CD4-positive, alpha-beta T cell (primary cell): ENCODE data around the gene TOMM22. TPM values are rescaled to one million over a fixed set of nuclear protein-coding genes. Genes with fewer than 3 reads are reported as not detected.
A peak's percentile ranks its signal among the peaks of the same experiment; 100 is the strongest.

Experiments
- ATAC-seq: fragments of 200-7000 bp; cut with Tn5 transposase; one replicate; pipeline ENCODE4 v1.10.0; 2022; ENCODE audit warnings: mild to moderate bottlenecking; ENCODE audit not compliant: poor library complexity
- CTCF ChIA-PET: fragments of 350-600 bp; sonication (Branson Sonifier 250); formaldehyde crosslinking; loops from one replicate; lab custom pipeline; 2021; ENCODE audit warnings: antibody characterized with exemption, inconsistent platforms; lab: Charles Lee
- POLR2A ChIA-PET: fragments of 350-600 bp; sonication (Branson Sonifier 250); formaldehyde crosslinking; loops from one replicate; lab custom pipeline; 2021; ENCODE audit warnings: antibody characterized with exemption, inconsistent platforms; lab: Charles Lee
- DNase-seq, 14 experiments: peaks; one replicate each; pipeline ENCODE4 v3.0.0-alpha.2; 2013 to 2020; ENCODE audit warnings: mixed read lengths in 2 of 14
- H3K27ac ChIP-seq, 2 donors: one replicate each; pipeline versions ENCODE4 v1.5.1 to v1.7.0; 2013; ENCODE audit warnings: low read length in 2 of 2, low read depth in 1 of 2, mild to moderate bottlenecking in 1 of 2
- H3K27me3 ChIP-seq, 2 experiments: 1 replicate in 1 of 2; 2 replicates in 1 of 2; pipeline versions ENCODE4 v1.6.1 to v1.7.0; 2013; ENCODE audit warnings: low read length in 2 of 2, control low read depth in 1 of 2, mild to moderate bottlenecking in 1 of 2, moderate library complexity in 1 of 2; ENCODE audit not compliant: insufficient read depth in 2 of 2, control insufficient read depth in 1 of 2
- H3K36me3 ChIP-seq: one replicate; pipeline ENCODE4 v1.6.1; 2013; ENCODE audit warnings: low read length, control low read depth; ENCODE audit not compliant: insufficient read depth
- H3K4me1 ChIP-seq: one replicate; pipeline ENCODE4 v1.6.1; 2013; ENCODE audit warnings: low read length, control low read depth; ENCODE audit not compliant: insufficient read depth
- H3K4me3 ChIP-seq: one replicate; pipeline ENCODE4 v1.5.1; 2013; ENCODE audit warnings: mild to moderate bottlenecking, low read length, moderate library complexity
- H3K9me3 ChIP-seq, 2 experiments: 1 replicate in 1 of 2; 2 replicates in 1 of 2; pipeline versions ENCODE4 v1.6.1 to v1.7.0; 2013; ENCODE audit warnings: low read length in 2 of 2, mild to moderate bottlenecking in 2 of 2, control low read depth in 1 of 2, moderate library complexity in 1 of 2; ENCODE audit not compliant: control insufficient read depth in 1 of 2, insufficient read depth in 1 of 2
- H3K27ac Mint-ChIP-seq: one replicate; pipeline ENCODE4 v1.8.0; 2020; ENCODE audit warnings: mixed read lengths
- H3K27me3 Mint-ChIP-seq: one replicate; pipeline ENCODE4 v1.8.0; 2021; ENCODE audit warnings: mixed read lengths
- H3K36me3 Mint-ChIP-seq: one replicate; pipeline ENCODE4 v1.8.0; 2021; ENCODE audit warnings: low read depth, mixed read lengths
- H3K4me1 Mint-ChIP-seq: one replicate; pipeline ENCODE4 v1.8.0; 2021; ENCODE audit warnings: low read depth, mixed read lengths
- H3K4me3 Mint-ChIP-seq: one replicate; pipeline ENCODE4 v1.8.0; 2020; ENCODE audit warnings: mild to moderate bottlenecking, mixed read lengths
- H3K9me3 Mint-ChIP-seq: one replicate; pipeline ENCODE4 v1.8.0; 2020; ENCODE audit warnings: mixed read lengths
- CTCF ChIP-seq: fragments of 200-600 bp; IDR thresholded peaks from one replicate; pipeline ENCODE4 v1.8.0; 2022; ENCODE audit warnings: antibody characterized with exemption, mild to moderate bottlenecking
- intact Hi-C, 2 experiments: fragments of 100-400 bp; cut with DNase I in 1 of 2; cut with micrococcal nuclease in 1 of 2; formaldehyde crosslinking; loops; one replicate each; pipeline versions ENCODE4 v1.15.1 to v1.9.0; 2023 to 2025; cut with DNase I, micrococcal nuclease
- total RNA-seq, 174 experiments: library from RNA in 2 of 174; stranded (reverse) in 2 of 174; gene quantifications; one replicate each; pipeline ENCODE4 v1.2.3 and lab custom pipeline; 2021 to 2026

TOMM22 gene
- total RNA-seq, 2 experiments from 2014 or later, result 53.7 to 54.8 TPM

- TF ChIP-seq CTCF, result no peak
- Histone ChIP-seq H3K27me3 (no peaks in the 10 kb centered on the region), H3K36me3 (peaks cover 28% of the 10 kb centered on the region), H3K9me3 (no peaks in the 10 kb centered on the region), H3K4me3 (no peak overlapping the region), H3K27ac (no peak overlapping the region), H3K4me1 (peaks cover 55% of the 10 kb centered on the region)
- Mint-ChIP-seq H3K36me3 (peaks cover 51% of the 10 kb centered on the region), H3K9me3 (no peaks in the 10 kb centered on the region), H3K27me3 (no peaks in the 10 kb centered on the region), H3K4me3 (peak overlapping the region; percentile 93), H3K27ac (peak overlapping the region; percentile 83), H3K4me1 (peaks cover 81% of the 10 kb centered on the region)
- intact Hi-C loops, result loop anchor here in 1 of 2 experiments (2.0 to 5.0 kb wide), 2 partner anchors 47 to 84 kb away; partner anchors contain the start of genes DNAL4 and SUN2
- CTCF ChIA-PET, result interaction anchor here (1.0 to 4.1 kb wide), 4 partner anchors 11 to 44 kb away, joined by 3 to 27 read pairs (median 12); partner anchors contain the start of gene TOMM22
- DNase-seq (no peak), ATAC-seq (no peak)
- POLR2A ChIA-PET, result interaction anchor here (0.7 to 6.3 kb wide), 9 partner anchors 11 to 164 kb away, joined by 3 to 97 read pairs (median 5); partner anchors contain the start of genes CBX6, SUN2 and TOMM22
Observed at GRCh38 chr22:38707984-38708383, 26.2 kb downstream of the TOMM22 start.

DNA sequence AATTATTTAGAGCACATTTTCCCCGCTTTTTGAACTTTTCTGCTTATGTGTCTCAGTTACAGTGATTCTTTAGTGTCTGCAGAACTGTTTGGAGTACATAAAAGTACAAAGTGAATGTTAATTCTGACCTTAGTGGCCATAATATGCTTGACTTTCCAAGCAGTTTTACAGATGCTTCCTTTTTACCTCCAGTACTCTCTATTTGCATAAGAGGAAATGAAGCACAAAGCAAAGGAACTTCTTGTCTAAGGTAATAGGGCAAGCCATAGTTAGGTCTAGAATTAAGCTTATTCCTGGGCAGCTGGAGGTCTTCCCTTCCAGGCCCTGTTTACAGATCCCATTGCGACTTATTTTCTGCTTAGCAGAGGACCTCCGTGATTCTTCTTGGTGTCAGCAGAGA, 27.5 kb downstream of the TOMM22 start:
- H3K9me3 Mint-ChIP-seq, result no peaks in the 10 kb centered on the region
- H3K4me3 Mint-ChIP-seq, result peak overlapping the region; percentile 79
- H3K36me3 Mint-ChIP-seq, result peaks cover 62% of the 10 kb centered on the region

DNA sequence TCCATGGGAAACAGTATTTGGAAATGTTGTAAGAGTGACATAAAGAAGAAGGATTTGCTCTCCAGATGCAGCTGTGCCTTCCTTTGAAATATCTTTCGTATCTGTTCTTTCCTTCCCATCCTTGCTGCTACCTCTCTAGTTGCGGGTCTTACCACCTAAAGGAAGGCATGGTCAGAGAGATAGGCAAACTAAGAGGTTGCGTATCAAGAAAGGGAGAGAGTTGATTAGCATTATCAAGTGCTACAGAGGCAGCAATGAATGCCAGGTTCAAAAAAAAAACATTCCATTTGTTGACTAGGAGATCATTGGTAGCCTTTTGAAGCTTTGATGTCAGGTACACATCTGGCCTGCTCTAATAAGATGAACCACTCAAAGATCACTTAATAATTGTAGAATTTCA, 28.6 kb downstream of the TOMM22 start:
- H3K27ac ChIP-seq, result no peak overlapping the region
- H3K4me1 Mint-ChIP-seq, result peaks cover 90% of the 10 kb centered on the region
- CTCF ChIA-PET, result interaction anchor here (4.1 kb wide), 1 partner anchor 15 kb away, joined by 22 read pairs; no protein-coding TSS in a partner anchor

More for the DNA sequence above, 27.5 kb downstream of the TOMM22 start:
- ChIA-PET CTCF (interaction anchor here (4.1 kb wide), 1 partner anchor 16 kb away, joined by 22 read pairs; no protein-coding TSS in a partner anchor), POLR2A (interaction anchor here (0.7 to 6.3 kb wide), 4 partner anchors 10 to 43 kb away, joined by 3 to 97 read pairs (median 30); no protein-coding TSS in a partner anchor)
- peaks cover 29% of the 10 kb centered on the region for H3K36me3 ChIP-seq
- Mint-ChIP-seq H3K27ac (no peak overlapping the region), H3K4me1 (peaks cover 89% of the 10 kb centered on the region), H3K27me3 (no peaks in the 10 kb centered on the region)
- ATAC-seq, result no peak
- H3K9me3 ChIP-seq, result no peaks in the 10 kb centered on the region
- no peak for DNase-seq
- H3K4me1 ChIP-seq, result peaks cover 68% of the 10 kb centered on the region
- TF ChIP-seq CTCF, result no peak
- H3K4me3 ChIP-seq, result no peak overlapping the region
- no peaks in the 10 kb centered on the region for H3K27me3 ChIP-seq
- intact Hi-C loops, result loop anchor here in 1 of 2 experiments (5.0 kb wide), 1 partner anchor 83 kb away; the partner anchor contains the start of gene DNAL4
- H3K27ac ChIP-seq, result no peak overlapping the region

More for the DNA sequence above, 28.6 kb downstream of the TOMM22 start:
- Histone ChIP-seq H3K27me3 (no peaks in the 10 kb centered on the region), H3K9me3 (no peaks in the 10 kb centered on the region), H3K4me3 (no peak overlapping the region), H3K36me3 (peaks cover 33% of the 10 kb centered on the region), H3K4me1 (peaks cover 68% of the 10 kb centered on the region)
- Mint-ChIP-seq H3K27ac (no peak overlapping the region), H3K27me3 (no peaks in the 10 kb centered on the region), H3K4me3 (no peak overlapping the region), H3K36me3 (peaks cover 69% of the 10 kb centered on the region), H3K9me3 (no peaks in the 10 kb centered on the region)
- TF ChIP-seq CTCF, result no peak
- ATAC-seq (no peak), DNase-seq (no peak)
- intact Hi-C loops, result no loop called here
- POLR2A ChIA-PET, result interaction anchor here (6.3 kb wide), 1 partner anchor 24 kb away, joined by 97 read pairs; no protein-coding TSS in a partner anchor
